ENCODE measurements around the gene CREM.

Gene CREM

DNA sequence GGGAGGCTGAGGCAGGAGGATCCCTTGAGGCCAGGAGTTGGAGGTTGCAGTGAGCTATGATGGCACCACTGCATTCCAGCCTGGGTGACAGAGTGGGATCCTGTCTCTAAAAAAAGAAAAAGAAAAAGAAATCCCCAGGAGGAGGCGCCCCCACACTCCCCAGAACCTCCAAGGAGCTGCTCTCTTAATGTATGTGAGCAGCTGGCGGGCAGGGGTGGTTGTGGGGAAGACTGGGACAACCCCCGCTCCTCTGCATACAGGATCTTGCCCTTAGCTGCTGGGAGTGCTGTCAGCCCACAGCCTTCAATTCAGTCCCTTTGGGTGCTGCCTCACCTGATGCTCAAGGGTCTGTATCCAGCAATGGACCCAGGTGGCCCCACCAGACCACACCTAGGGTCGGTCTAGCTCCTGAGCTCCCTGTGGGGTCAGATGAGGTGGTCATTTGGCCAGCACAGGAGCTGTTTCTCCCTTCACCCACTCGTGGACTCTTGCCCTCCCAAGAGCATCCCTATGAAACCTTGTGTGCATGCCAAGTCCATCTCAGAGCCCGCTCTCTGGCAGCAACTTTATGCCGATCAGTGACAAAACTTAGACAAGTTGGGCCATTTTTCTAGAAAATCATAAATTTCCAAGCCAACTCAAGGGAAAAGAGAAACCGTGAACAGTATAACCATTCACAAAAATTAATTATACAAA lies 97.5 kb downstream of the CREM start:
- DNase-seq, result no peak

DNA sequence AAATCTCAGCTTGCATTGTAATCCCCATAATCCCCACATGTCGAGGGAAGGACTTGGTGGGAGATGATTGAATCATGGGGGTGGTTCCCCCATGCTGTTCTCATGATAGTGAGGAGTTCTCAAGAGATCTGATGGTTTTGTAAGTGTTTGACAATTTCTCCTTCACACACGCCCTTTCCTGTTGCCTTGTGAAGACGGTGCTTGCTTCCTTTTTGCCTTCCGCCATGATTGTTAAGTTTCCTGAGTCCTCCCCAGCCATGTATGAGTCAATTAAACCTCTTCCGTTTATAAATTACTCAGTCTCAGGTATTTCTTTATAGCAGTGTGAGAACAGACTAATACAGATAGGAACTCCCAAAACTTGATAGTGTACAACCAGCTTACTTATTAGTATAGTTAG lies 98.6 kb downstream of the CREM start:
- no peak for DNase-seq

DNA sequence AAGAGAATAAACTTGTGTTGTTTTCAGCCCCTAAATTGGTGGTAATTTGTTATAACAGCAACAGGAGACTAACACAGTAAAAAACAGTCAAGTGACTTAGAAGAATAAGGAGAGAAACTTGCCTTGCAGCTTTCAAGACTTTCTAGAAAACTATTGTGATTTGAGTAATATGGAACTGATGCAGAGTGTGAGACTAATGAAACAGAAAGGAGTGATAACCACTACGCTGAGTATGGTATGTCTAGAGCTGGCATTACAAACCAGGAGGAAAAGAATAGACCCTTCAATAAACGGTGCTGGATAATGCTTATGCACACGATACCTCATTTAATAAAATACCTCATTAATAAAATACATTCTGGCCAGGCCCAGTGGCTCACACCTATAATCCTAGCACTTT lies 99.9 kb downstream of the CREM start:
- no peak for DNase-seq

DNA sequence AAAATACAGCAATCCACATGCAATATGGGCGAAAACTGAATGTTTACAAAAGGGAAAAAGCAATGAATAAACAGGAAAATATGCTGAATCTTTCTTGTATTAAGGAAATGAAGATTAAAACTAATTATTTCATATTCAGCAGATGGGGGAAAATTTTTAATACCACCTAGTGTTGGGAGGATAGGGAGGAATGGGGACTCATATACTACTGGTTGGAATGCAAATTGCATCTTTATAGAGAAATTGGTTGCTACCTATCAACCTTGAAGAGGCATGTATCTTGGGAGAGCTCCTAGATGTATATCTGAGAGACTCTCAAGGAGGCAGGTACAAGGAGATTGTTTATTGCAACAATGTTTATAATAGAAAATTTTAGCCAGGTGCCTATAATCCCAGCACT lies 101.4 kb downstream of the CREM start:
- DNase-seq, result no peak

DNA sequence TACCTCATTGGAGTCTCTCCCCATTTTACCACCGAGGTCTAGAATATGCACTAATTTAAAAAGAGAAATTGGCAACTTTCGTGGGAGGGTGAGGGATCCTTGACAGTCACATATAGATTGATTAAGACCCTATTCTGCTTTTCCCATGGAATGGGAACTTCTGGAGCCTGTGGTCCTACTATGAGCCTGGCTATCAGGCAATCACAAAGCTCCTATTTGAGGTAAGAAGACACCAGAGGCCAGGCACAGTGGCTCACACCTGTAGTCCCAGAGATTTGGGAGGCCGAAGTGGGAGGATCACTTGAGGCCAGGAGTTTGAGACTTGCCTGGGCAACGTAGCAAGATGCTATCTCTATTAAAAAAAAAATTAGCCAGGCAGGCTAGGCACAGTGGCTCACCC lies 105.0 kb downstream of the CREM start:
- no peak for DNase-seq

DNA sequence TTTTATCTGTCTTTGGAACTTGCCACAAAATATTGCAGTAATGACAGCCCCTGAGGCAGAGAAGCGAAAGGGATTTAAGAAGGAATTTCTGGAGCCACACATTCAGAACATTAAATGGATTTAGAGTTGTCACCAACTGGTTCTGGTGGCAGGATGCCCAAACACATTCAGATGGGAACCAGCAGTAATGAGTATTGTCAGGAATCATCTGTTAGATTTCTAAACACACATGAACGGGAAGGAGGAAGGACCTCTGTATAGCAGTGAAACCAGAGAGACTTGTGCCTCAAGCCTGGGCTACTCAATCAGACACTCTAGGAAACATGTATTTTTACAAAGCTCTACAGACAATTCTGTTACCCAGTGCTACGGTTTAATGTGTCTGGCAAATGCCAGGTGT lies 105.9 kb downstream of the CREM start:
- DNase-seq, result no peak

DNA sequence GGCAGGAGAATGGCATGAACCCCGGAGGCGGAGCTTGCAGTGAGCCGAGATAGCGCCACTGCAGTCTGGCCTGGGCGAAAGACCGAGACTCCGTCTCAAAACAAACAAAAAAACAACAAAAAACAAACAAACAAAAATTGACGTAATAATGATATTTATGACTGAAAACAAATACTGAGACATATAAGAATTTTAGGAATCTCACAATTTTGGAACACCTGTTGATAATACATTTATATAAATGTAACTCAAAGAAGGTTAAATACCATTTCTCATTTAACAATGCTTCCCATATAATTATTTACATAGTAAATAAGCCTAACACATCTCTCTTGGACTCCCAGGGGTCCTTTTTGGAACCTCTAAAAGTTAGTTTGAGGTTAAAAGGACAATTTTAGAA lies 107.4 kb downstream of the CREM start:
- DNase-seq, result no peak

DNA sequence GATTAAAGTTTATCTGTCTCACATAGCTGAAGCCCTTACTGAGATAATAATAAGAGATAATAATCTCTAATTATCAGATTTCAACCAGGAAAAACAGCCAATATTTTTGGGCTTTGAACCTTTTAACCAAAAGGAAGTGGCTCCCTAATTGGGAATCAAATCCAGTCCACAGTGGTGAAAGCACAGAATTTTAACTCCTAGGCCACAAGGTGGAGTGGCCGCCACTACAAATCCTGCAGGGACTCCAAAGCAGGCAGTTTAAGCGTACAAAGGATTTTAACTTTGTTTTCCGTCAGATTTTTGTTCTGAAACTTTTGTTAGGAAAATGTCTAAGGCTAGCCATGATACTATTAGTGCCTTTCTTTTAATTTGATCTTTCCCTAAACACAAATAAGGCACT lies 110.1 kb downstream of the CREM start:
- no peak for DNase-seq

DNA sequence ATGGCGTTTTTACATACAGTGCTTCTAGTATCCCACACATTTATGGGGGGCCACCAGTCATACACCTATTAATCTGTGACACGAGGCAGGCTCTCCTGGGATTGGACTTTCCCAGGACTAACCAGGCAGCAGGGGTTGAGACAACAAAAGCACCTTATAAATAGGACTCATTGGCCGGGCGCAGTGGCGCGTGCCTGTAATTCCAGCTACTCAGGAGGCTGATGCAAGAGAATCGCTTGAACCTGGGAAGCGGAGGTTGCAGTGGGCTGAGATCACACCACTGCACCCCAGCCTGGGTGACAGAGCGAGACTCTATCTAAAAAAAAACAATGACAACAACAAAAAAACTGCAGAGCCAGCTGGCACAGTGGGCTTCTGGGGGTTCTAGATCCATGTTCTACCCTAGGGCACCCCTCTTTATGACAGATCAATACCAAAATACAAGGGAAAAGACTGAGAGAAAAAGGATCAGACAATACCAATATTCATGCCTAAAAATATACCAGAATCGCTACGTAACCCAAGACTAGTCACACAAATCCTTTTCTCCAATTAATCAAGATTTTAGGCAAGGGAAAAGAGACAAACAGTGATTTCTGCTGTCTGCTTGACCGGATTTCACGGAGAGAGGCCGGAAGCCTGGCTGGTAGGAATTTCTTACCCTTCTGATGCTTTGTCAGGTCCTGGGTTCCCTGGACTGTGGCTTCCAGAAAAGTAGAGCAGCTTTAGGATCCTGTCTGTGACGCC lies 111.3 kb downstream of the CREM start:
- no peak for DNase-seq

DNA sequence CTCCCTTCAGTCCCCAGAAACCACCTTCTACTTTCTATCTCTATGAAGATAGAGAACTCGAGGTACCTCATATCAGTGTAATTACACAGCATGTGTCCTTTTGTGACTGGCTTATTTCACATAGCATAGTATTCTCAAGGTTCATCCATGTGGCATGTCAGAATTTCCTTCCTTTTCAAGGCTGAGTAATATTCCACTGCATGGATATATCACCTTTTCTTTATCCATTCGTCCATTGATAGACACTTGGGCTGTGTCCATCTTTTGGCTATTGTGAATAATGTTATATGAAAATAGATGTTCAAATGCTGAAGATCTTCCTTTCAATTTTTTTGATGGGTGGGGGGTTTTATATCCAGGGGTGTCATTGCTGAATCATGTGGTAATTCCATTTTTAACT lies 117.9 kb downstream of the CREM start:
- no peak for DNase-seq

DNA sequence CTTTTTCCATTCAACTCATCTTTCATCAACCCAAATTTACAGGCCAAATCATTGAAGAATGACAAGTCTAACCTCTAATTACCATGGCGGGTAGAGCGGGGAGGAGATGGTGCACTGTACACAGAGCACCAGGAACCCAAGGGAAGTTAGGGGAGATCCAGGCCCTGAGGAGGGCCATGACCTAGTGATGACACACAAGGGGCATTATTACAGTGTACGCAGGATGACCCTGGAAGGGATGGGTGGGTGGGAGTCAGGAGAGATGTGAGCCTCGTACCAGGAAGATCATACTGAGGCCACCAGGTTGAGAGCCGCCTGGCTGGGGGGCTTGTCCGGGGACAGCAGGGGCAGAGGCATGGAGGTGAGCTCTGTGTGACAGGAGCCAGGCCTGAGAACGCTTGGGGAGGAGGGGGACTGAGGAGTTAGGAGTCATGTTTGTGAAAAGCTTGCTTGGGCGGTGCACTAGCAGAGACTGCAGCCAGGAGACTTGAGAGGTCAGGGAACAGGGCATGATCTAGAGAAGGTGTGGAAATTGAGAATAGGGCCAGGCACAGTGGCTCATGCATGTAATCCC lies 120.2 kb downstream of the CREM start:
- no peak for DNase-seq

DNA sequence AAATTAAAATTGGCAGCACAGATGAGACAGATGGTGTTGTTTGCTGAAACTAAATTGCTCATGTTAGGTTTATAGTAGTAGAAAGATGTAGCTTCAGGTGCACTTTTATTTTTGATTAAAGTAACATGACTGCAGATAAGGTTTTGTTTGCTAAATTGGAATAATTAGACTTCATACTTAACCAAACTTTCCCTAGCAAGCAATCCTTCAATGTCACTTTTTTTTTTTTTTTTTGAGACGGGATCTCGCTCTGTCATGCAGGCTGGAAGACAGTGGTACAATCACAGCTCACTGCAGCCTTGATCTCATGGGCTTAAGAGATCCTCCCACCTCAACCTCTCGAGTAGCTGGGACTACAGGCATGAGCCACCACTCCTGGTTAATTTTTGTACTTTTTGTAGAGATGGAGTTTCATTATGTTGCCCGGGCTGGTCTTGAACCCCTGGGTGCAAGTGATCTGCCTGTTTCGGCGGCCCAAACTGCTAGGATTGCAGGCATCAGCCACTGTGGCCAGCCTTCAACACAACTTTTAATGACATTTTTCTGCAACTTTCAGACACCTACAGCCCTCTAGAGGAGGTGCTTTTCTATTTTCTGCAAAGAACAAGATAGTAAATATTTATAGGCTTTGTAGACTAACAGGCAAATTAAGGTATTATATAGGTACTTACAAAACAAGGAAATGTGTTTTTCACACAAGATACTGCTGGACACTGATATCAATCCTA lies 124.9 kb downstream of the CREM start:
- DNase-seq, result no peak

DNA sequence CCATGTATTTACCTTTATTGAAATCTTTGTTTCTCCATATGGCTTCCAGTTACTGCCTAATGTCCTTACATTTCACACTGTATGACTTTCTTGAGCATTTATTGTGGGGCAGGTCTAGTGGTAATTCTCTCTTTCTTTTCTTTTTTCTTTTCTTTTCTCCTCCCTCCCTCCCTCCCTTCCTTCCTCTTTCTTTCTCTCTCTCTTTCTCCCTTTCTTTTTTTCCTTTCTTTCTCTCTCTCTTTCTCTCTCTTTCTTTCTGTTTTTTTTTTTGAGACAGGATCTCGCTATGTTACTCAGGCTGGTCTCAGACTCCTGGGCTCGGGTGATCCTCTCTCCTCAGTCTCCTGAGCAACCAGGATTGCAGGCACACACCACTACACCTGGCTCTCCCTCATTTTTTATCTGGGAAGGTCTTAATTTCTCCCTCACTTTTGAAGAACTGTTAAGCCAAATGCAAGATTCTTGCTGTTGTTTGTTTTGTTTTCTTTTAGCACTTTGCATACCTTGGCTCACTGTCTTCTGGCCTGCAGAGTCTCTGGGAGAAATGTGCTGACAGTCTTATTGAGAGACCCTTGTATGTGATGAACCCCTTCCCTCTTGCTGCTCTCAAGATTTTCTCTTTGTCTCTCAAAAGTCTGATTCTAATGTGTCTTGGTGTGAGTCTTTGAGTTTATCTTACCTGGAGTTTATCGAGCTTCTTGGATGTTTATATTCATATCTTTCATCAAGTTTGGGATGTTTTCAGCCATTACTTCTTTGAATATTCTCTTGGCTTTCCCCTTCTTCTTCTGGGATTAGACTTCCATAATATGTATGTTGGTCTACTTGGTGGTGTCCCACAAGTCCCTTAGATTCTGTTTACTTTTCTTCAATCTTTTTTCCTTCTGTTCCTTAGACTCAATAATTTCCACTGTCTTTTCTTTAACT lies 130.7 kb downstream of the CREM start:
- DNase-seq, result no peak

DNA sequence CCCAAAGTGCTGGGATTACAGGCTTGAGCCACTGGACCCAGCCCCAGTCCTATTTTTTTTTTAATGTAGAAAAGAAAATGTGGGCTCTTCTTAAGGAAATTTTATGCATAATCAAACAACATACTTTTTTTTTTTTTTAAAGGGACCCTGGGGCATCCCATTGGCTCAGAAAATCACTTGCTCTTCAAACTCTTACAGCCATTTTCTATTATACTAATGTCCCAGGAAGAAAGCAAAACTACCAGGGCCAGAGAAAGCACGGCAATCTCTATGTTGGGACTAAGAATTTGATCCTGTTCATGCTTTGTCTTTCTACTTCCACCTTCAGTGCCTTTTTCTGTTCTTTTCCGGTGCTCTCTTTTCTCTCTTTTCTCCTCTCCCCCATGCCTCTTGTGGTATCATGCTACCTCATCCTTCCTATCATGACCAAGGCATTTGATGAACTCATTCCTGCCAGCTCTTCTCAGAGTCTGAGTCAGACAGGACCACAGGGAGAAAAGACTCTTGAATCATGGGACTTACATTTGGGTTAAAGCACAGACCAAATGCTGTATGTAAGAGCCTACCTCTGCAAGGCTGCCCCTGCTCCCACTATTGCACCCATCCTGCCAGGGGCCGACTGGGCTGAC lies 133.2 kb downstream of the CREM start:
- DNase-seq, result no peak

DNA sequence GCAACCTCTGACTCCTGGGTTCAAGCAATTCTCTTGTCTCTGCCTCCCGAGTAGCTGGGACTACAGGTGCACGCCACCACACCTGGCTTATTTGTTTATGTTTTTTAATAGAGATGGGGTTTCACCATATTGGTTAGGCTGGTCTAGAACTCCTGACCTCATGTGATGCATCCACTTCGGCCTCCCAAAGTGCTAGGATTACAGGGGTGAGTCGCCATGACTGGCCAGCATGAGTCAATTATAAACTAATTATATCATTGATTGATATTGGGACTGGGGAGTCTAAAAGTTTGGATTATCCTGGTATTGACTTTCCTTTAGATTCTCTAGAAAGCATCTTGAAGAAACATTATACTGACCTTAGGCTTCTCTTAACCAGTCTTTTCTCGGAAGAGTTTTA lies 135.8 kb downstream of the CREM start:
- DNase-seq, result no peak
